Raji (cell line): Measurements from ENCODE around the gene HUS1.

Source experiments
- POLR2A ChIP-seq: IDR thresholded peaks from 2 replicates; pipeline ENCODE4 v1.6.1; 2011; ENCODE audit warnings: low read depth, low read length, control low read depth; ENCODE audit not compliant: insufficient read depth

The HUS1 gene

DNA sequence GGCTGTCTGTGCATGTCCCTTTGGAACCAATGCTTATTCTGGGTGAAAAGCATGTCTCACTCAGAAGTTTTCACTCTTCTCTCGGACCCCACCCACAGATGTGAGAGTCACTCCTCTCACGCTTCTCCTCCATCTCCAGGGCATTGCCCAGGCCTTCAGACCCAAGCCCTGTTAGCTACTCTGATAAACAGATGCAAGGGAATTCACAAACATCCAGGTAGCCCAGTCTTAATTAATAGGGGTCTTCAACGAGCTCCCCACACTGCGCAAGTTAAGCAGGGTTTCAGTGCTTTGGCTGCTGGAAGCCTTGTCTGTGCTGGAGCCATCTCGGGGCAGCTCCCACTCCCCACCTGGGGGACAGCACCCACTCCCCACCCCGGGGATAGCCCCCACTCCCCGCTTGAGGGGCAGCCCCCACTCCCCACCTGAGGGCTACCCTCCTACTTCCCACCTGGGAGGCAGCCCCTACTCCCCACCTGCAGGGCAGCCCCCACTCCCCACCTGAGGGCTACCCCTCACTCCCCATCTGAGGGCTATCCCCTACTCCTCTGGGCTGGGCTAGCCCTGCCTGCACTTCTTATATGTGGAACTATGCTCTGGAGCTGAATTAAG is 39.9 kb downstream of the HUS1 start:
- no peak for TF ChIP-seq POLR2A

DNA sequence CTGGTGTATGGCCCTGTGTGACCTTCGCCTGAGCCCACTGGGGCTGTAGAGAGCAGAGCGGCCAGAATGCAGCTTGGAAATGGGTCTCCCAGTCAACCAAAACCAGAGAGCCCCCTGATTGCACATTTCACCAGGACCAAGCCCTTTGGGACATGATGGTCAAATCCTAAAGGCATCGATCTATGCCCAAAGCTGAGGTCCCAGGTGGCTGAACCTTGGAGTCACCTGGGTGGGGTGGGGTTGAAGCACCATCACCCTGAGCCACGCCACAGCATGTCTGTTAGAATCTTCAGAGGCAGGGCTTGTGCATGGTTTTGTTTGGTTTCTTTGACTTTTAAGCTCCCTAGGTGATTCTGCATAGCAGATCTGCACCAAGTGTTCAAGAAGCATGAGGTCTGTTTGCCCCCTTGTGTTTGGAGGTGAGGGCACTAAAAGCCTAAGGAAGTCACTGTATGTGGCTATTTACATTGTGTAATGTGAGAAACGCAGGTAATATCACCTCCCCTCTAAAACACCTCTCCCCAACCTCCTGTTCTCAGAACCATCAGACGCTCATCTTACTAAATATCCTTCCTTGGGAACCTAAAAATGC is 40.7 kb downstream of the HUS1 start:
- TF ChIP-seq POLR2A, result no peak

DNA sequence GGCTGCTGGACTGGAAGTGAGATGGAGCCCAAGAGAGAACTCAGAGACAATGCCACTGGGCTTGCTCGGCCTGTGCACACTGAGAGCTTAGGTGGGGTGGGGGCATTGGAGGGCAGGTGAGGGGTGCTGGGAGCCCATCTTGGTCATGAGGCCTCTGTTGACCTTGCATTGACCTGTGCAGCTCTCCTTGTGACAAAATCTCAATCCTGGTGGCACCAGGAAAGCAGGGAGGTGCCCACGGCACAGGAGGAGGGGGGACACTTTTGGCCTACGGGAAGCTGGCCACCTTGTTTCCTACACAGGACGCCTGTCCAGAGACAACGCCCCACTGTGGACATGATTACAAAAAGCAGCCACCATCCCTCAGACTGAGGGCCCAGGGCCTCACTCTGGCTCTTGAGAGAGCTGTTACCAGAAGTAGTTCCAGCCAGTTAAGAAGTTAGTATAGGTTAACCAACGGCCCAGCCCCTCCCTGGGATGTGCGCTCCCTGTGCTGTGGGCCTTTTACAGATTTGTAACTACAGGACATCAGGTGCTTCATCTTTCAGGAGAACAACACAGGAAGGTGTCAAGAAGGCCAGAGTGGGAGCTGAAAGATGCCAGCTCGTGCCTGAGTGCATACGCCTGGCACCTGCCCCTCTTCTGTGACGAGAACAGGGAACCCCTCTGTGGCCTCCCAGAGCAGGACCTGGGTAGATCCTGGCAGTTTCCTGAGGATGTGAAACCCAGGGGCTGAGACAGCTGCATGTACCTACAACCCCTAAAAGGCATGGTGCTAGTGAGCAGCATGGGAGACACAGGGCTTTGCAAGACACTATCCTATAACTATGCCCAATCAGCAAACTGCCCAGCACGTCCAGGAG is 41.5 kb downstream of the HUS1 start:
- TF ChIP-seq POLR2A, result no peak

GRCh38 chr7:47937065-47937687 is 42.2 kb downstream of the HUS1 start:
- TF ChIP-seq POLR2A, result peak; percentile 43; the same call in 1 of the 2 replicates

GRCh38 chr7:47936323-47936722 is 43.1 kb downstream of the HUS1 start:
- no peak for TF ChIP-seq POLR2A

GRCh38 chr7:47935336-47935735 is 44.1 kb downstream of the HUS1 start:
- no peak for TF ChIP-seq POLR2A

DNA sequence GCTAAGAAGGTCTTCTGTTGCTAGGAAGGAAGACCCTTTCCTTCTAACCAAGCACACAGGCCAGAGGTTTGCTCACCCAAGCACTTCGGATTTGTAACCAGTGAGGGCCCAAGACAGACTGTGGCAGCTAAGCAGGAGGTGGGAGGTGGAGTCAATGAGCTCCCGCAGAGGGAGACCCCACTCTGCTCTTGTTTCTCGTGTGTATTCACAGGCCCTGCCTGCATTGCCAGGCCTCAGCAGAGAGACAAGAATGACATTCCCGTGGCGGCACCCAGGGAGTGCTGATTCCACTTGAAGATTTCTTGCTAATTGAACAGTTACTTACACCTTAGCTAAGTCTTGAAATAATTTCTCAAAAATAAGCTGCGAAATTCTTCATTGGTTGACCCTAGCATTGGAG is 44.6 kb downstream of the HUS1 start:
- TF ChIP-seq POLR2A, result no peak

GRCh38 chr7:47933215-47933614 is 46.2 kb downstream of the HUS1 start:
- no peak for TF ChIP-seq POLR2A

- no peak for TF ChIP-seq POLR2A
Observed at GRCh38 chr7:47932466-47933037, 46.9 kb downstream of the HUS1 start.

DNA sequence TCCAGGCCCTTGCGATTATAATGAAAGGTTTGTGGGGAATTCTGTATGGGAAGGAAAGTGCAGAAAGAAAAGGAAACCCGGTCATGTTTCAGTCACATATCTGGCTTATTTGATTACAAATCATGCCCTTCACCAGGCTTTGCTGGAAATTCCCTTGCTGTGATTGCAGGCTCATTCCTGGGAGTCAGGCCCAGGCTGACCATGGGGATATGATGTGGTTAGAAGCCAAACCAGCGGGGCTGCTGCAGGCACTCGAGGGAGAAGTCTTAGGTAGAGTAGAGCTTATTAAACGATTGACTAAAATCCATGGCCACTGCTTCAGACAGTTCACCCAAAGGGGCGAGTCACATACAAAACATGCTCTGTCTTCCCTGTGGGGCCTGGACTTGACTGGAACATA is 47.4 kb downstream of the HUS1 start:
- TF ChIP-seq POLR2A, result no peak

GRCh38 chr7:47931005-47932004 is 48.1 kb downstream of the HUS1 start:
- no peak for TF ChIP-seq POLR2A

- no peak for TF ChIP-seq POLR2A
Observed at GRCh38 chr7:47924266-47924665, 55.1 kb downstream of the HUS1 start.

DNA sequence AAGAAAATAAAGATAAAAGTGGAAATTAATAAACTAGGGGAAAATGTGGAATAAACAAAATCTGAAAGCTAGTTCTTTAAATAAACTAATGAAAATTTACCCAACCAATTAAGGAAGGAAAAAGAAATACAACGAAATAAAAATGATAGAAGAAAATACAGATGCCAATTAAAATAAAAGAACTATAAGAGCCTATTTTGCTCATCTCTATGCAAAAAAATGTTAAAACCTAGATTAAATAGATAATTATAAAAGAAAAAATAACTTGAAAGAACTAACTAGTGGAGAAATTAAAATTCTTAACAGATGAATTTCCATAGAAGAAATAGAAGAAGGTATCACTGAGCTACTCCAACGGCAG is 63.8 kb downstream of the HUS1 start:
- no peak for TF ChIP-seq POLR2A

DNA sequence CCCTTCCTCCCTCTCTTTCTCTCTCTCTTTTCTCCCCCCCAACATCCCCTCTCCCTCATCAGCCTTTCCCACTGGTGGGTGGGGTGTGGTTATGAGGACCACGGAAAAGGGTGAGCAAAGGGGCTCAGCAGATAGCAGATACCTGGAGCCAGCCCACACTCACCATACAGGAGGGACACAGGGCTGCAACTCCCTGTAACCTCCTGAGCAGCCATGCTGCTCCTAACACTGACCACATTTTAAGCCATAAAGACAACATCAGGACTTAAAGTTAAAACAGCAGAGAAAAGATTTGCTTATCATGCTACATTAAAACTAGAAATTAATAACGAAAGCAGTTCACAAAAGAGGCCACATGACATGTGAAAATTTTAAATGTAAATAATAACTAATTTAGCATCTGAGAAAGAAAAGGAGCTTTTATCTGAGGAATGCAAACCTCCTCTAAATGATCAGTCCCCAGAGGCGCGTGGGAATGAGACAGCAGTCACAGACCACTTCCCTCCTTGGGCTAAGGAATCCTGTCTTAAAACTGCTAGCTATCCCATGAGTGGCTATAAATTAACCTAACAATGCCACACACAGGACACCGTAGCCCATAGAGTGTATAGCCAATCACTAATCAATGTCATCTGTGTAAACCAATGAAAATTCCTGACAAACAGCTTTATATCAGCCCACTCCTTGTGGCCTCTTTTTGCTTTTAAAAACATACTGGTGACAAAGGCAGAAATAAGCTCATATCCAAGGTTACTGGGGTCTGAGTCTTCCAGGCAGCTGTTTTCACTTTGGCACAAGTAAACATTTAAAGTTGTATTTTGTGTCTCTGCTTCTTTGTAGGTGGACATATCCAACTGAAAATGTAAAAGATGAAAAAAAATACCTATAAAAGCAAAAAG is 64.4 kb downstream of the HUS1 start:
- TF ChIP-seq POLR2A, result no peak
